ENCODE measurements around the gene TTYH3.

Gene TTYH3

GRCh38 chr7:2645274-2645868, 13.6 kb downstream of the TTYH3 start:
- DNase-seq, result peak in 1 of 58 donors; percentile 43

- no peak for DNase-seq
Observed at GRCh38 chr7:2646336-2646679, 14.5 kb downstream of the TTYH3 start.

- DNase-seq, result no peak
Observed at GRCh38 chr7:2646680-2647571, 15.1 kb downstream of the TTYH3 start.

GRCh38 chr7:2647594-2648172, 15.9 kb downstream of the TTYH3 start:
- DNase-seq, result no peak

- no peak for DNase-seq
Observed at GRCh38 chr7:2649139-2649838, 17.5 kb downstream of the TTYH3 start.

GRCh38 chr7:2649991-2650390, 18.2 kb downstream of the TTYH3 start:
- no peak for DNase-seq

- no peak for DNase-seq
Observed at GRCh38 chr7:2650451-2650850, 18.7 kb downstream of the TTYH3 start.

- DNase-seq, result no peak
Observed at GRCh38 chr7:2651336-2651735, 19.6 kb downstream of the TTYH3 start.

- no peak for DNase-seq
Observed at GRCh38 chr7:2651847-2652735, 20.3 kb downstream of the TTYH3 start.

GRCh38 chr7:2652736-2653060, 20.9 kb downstream of the TTYH3 start:
- no peak for DNase-seq

- DNase-seq, result no peak
Observed at GRCh38 chr7:2654059-2654458, 22.3 kb downstream of the TTYH3 start.

- no peak for DNase-seq
Observed at GRCh38 chr7:2655870-2656614, 24.3 kb downstream of the TTYH3 start.

GRCh38 chr7:2657208-2657607, 25.4 kb downstream of the TTYH3 start:
- no peak for DNase-seq

- no peak for DNase-seq
Observed at GRCh38 chr7:2657920-2658671, 26.3 kb downstream of the TTYH3 start.

- DNase-seq, result no peak
Observed at GRCh38 chr7:2658941-2659340, 27.2 kb downstream of the TTYH3 start.

- peak in 14 of 58 donors; percentile 24 to 55 (median 34) for DNase-seq
Observed at GRCh38 chr7:2659556-2660358, 28.0 kb downstream of the TTYH3 start.

- no peak for DNase-seq
Observed at GRCh38 chr7:2660359-2661095, 28.7 kb downstream of the TTYH3 start.

GRCh38 chr7:2661096-2661449, 29.3 kb downstream of the TTYH3 start:
- no peak for DNase-seq

Measured in anterior cingulate cortex (tissue), 58 donors.